Caco-2 (cell line): ENCODE measurements around the gene PRKCSH. TPM values are rescaled to one million over a fixed set of nuclear protein-coding genes. Genes with fewer than 3 reads are reported as not detected.

Experiments
- BruUV-seq: library from RNA; stranded (reverse); fragments of 400-500 nt; replicated peaks from 2 replicates; lab custom pipeline; 2021; lab: Mats Ljungman, UMichigan
- CTCF ChIA-PET: fragments of 300-600 bp; sonication (Branson Sonifier 250); formaldehyde crosslinking; loops from one replicate; lab custom pipeline; 2022; ENCODE audit warnings: antibody characterized with exemption; lab: Charles Lee
- POLR2A ChIA-PET: fragments of 300-600 bp; sonication (Branson Sonifier 250); formaldehyde crosslinking; loops from one replicate; lab custom pipeline; 2022; ENCODE audit warnings: antibody characterized with exemption; lab: Charles Lee
- DNase-seq, 2 experiments: peaks; one replicate each; pipeline versions ENCODE4 v3.0.0 to v3.0.0-alpha.2; 2020 to 2022
- H3K27me3 ChIP-seq: replicated peaks from 2 replicates; pipeline ENCODE4 v1.6.0; 2011; ENCODE audit warnings: low read length; ENCODE audit not compliant: control insufficient read depth, insufficient read depth
- H3K36me3 ChIP-seq: 2 replicates; pipeline ENCODE4 v1.5.1; 2011; ENCODE audit warnings: low read length; ENCODE audit not compliant: control insufficient read depth, insufficient read depth
- H3K4me1 ChIP-seq: fragments of 250-450 bp; sonication (Bioruptor Pico); 2 replicates; pipeline ENCODE4 v1.5.1; 2020; ENCODE audit warnings: mild to moderate bottlenecking
- H3K4me3 ChIP-seq: 2 replicates; pipeline ENCODE4 v1.5.1; 2011; ENCODE audit warnings: low read depth, mild to moderate bottlenecking, control low read depth, low read length
- H3K9me3 ChIP-seq: fragments of 250-450 bp; sonication (Bioruptor Pico); 2 replicates; pipeline ENCODE4 v1.5.1; 2020; ENCODE audit warnings: mild to moderate bottlenecking, moderate library complexity
- H3K27ac Mint-ChIP-seq: one replicate; pipeline ENCODE4 v1.8.0; 2022; ENCODE audit warnings: mixed read lengths; ENCODE audit not compliant: unreplicated experiment
- H3K27me3 Mint-ChIP-seq: one replicate; pipeline ENCODE4 v1.8.0; 2022; ENCODE audit warnings: mixed read lengths; ENCODE audit not compliant: insufficient read depth, unreplicated experiment
- H3K36me3 Mint-ChIP-seq: one replicate; pipeline ENCODE4 v1.8.0; 2022; ENCODE audit warnings: mild to moderate bottlenecking, mixed read lengths; ENCODE audit not compliant: insufficient read depth, unreplicated experiment
- H3K4me1 Mint-ChIP-seq: one replicate; pipeline ENCODE4 v1.8.0; 2022; ENCODE audit warnings: low read depth, mixed read lengths; ENCODE audit not compliant: unreplicated experiment
- H3K4me3 Mint-ChIP-seq: one replicate; pipeline ENCODE4 v1.8.0; 2022; ENCODE audit warnings: mild to moderate bottlenecking, moderate library complexity, mixed read lengths; ENCODE audit not compliant: unreplicated experiment
- H3K9me3 Mint-ChIP-seq: one replicate; pipeline ENCODE4 v1.8.0; 2022; ENCODE audit warnings: mixed read lengths; ENCODE audit not compliant: unreplicated experiment
- CTCF ChIP-seq, 2 experiments: fragments of 200-600 bp in 1 of 2; IDR thresholded peaks; 1 replicate in 1 of 2; 2 replicates in 1 of 2; pipeline versions ENCODE4 v1.5.1 to v1.8.0; 2011 to 2022; ENCODE audit warnings: antibody characterized with exemption in 1 of 2, control low read depth in 1 of 2, inconsistent platforms in 1 of 2, low read depth in 1 of 2, low read length in 1 of 2, mild to moderate bottlenecking in 1 of 2, moderate library complexity in 1 of 2; ENCODE audit not compliant: insufficient read depth in 1 of 2, severe bottlenecking in 1 of 2, unreplicated experiment in 1 of 2
- intact Hi-C: fragments of 100-400 bp; cut with micrococcal nuclease; formaldehyde crosslinking; loops from one replicate; pipeline ENCODE4 v1.10.0; 2022; ENCODE audit not compliant: unreplicated experiment
- total RNA-seq: library from RNA; stranded (reverse); gene quantifications from 2 replicates; pipeline ENCODE4 v1.2.3, GENCODE V29; 2022

Gene PRKCSH
- total RNA-seq, 1 experiment from 2014 or later, result 456 TPM

- Histone ChIP-seq H3K9me3 (no peaks in the 10 kb centered on the region), H3K36me3 (no peaks in the 10 kb centered on the region), H3K4me3 (no peak overlapping the region), H3K27me3 (no peaks in the 10 kb centered on the region), H3K4me1 (no peaks in the 10 kb centered on the region)
- peak; percentile 20 to 35 for TF ChIP-seq CTCF (IDR thresholded peaks at IDR 0.05; ENCODE audit: insufficient read depth in 1 of 2, low read depth in 1 of 2, low read length in 1 of 2, severe bottlenecking in 1 of 2, unreplicated experiment in 1 of 2)
- Mint-ChIP-seq H3K4me1 (no peaks in the 10 kb centered on the region), H3K36me3 (no peaks in the 10 kb centered on the region), H3K27me3 (no peaks in the 10 kb centered on the region), H3K27ac (no peak overlapping the region), H3K4me3 (no peak overlapping the region), H3K9me3 (no peaks in the 10 kb centered on the region)
- CTCF ChIA-PET, result interaction anchor here (1.7 kb wide), 1 partner anchor 22 kb away, joined by 3 read pairs; no protein-coding TSS in a partner anchor
- BruUV-seq, result no TSS peak
- intact Hi-C loops, result no loop called here
- DNase-seq, result no peak
- POLR2A ChIA-PET, result no interaction called here
Observed at GRCh38 chr19:11460207-11460606, 24.8 kb downstream of the PRKCSH start.

GRCh38 chr19:11461453-11461852 is 26.0 kb downstream of the PRKCSH start:
- Histone ChIP-seq H3K36me3 (no peaks in the 10 kb centered on the region), H3K4me3 (no peak overlapping the region), H3K27me3 (no peaks in the 10 kb centered on the region), H3K4me1 (no peaks in the 10 kb centered on the region), H3K9me3 (no peaks in the 10 kb centered on the region)
- no TSS peak for BruUV-seq
- H3K27ac Mint-ChIP-seq, result no peak overlapping the region
- H3K36me3 Mint-ChIP-seq, result no peaks in the 10 kb centered on the region
- intact Hi-C loops, result no loop called here
- no peaks in the 10 kb centered on the region for H3K9me3 Mint-ChIP-seq
- H3K27me3 Mint-ChIP-seq, result no peaks in the 10 kb centered on the region
- ChIA-PET CTCF (no interaction called here), POLR2A (no interaction called here)
- no peak overlapping the region for H3K4me3 Mint-ChIP-seq
- no peak for TF ChIP-seq CTCF (IDR thresholded peaks at IDR 0.05; ENCODE audit: insufficient read depth in 1 of 2, low read depth in 1 of 2, low read length in 1 of 2, severe bottlenecking in 1 of 2, unreplicated experiment in 1 of 2)
- no peaks in the 10 kb centered on the region for H3K4me1 Mint-ChIP-seq
- no peak for DNase-seq

- no peak for DNase-seq
- H3K4me3 ChIP-seq, result no peak overlapping the region
- H3K4me1 ChIP-seq, result no peaks in the 10 kb centered on the region
- intact Hi-C loops, result no loop called here
- H3K9me3 ChIP-seq, result no peaks in the 10 kb centered on the region
- no peak overlapping the region for H3K4me3 Mint-ChIP-seq
- no peaks in the 10 kb centered on the region for H3K27me3 Mint-ChIP-seq
- H3K4me1 Mint-ChIP-seq, result no peaks in the 10 kb centered on the region
- no peaks in the 10 kb centered on the region for H3K36me3 ChIP-seq
- BruUV-seq, result no TSS peak
- no peak overlapping the region for H3K27ac Mint-ChIP-seq
- TF ChIP-seq CTCF (IDR thresholded peaks at IDR 0.05; ENCODE audit: insufficient read depth in 1 of 2, low read depth in 1 of 2, low read length in 1 of 2, severe bottlenecking in 1 of 2, unreplicated experiment in 1 of 2), result no peak
- H3K27me3 ChIP-seq, result no peaks in the 10 kb centered on the region
- H3K9me3 Mint-ChIP-seq, result no peaks in the 10 kb centered on the region
- ChIA-PET POLR2A (no interaction called here), CTCF (no interaction called here)
- H3K36me3 Mint-ChIP-seq, result no peaks in the 10 kb centered on the region
Observed at GRCh38 chr19:11463391-11463790, 28.0 kb downstream of the PRKCSH start.
